Glutamatergic neuron (in vitro differentiated cells): ENCODE results near the gene KCNAB2. TPM values are rescaled to one million over a fixed set of nuclear protein-coding genes. Genes with fewer than 3 reads are reported as not detected.

ENCODE experiments used
- DNase-seq: peaks from one replicate; pipeline ENCODE4 v3.0.0; 2022
- H3K27ac Mint-ChIP-seq: one replicate; pipeline ENCODE4 v1.8.0; 2020; ENCODE audit warnings: mild to moderate bottlenecking, mixed read lengths, inconsistent platforms; ENCODE audit not compliant: unreplicated experiment
- H3K27me3 Mint-ChIP-seq: one replicate; pipeline ENCODE4 v1.8.0; 2020; ENCODE audit warnings: mild to moderate bottlenecking, moderate library complexity, mixed read lengths, inconsistent platforms; ENCODE audit not compliant: unreplicated experiment
- H3K36me3 Mint-ChIP-seq: one replicate; pipeline ENCODE4 v1.8.0; 2020; ENCODE audit warnings: mild to moderate bottlenecking, mixed read lengths, inconsistent platforms; ENCODE audit not compliant: unreplicated experiment
- H3K4me1 Mint-ChIP-seq: one replicate; pipeline ENCODE4 v1.8.0; 2020; ENCODE audit warnings: mild to moderate bottlenecking, low read depth, mixed read lengths, inconsistent platforms; ENCODE audit not compliant: unreplicated experiment
- H3K4me3 Mint-ChIP-seq: one replicate; pipeline ENCODE4 v1.8.0; 2020; ENCODE audit warnings: mild to moderate bottlenecking, mixed read lengths, inconsistent platforms; ENCODE audit not compliant: unreplicated experiment
- H3K9me3 Mint-ChIP-seq: one replicate; pipeline ENCODE4 v1.8.0; 2020; ENCODE audit warnings: mild to moderate bottlenecking, moderate library complexity, mixed read lengths, inconsistent platforms; ENCODE audit not compliant: unreplicated experiment
- total RNA-seq: library from RNA; stranded (reverse); fragmentation: NEBNext Ultra II Directional; extraction: Animal tissue kit (Norgen Biotek cat#: 25700); gene quantifications from one replicate; pipeline ENCODE4 v1.2.1, GENCODE V29; 2021; ENCODE audit not compliant: unreplicated experiment
- TF ChIP-seq, protein P1 (sequence below): fragments of 200-600 bp; sonication (generic); IDR thresholded peaks from one replicate; pipeline ENCODE4 v1.5.0; 2021; ENCODE audit not compliant: partially characterized antibody, unreplicated experiment

Gene KCNAB2
- total RNA-seq, 1 donor from 2014 or later, result 20.4 TPM

DNA sequence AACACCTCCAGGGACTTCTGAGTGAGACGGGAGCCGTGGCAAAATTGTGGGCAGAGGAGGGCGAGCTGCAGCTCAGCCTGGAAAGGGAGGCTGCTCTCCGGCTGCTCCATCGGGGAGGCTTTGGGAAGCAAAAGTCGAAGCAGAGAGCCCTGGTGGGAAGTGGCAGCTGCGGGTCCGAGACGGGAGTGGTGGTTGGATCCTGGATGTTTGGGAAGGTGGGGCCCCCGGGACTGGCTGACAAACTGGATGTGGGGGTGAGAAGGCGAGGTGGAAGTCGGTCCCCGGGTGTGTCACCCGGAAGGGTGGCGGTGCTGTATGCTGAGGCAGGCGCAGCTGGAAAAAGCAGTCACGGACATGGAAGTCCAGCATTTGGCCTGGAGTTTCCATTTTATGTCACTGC lies 52.1 kb downstream of the KCNAB2 start:
- DNase-seq, result peak; percentile 13
- Mint-ChIP-seq H3K27me3 (peaks cover 2% of the 10 kb centered on the region), H3K36me3 (peaks cover 4% of the 10 kb centered on the region), H3K4me1 (peaks cover 19% of the 10 kb centered on the region), H3K4me3 (peak overlapping the region; percentile 25), H3K9me3 (peaks cover 9% of the 10 kb centered on the region), H3K27ac (peak overlapping the region; percentile 16)
- TF ChIP-seq, protein P1, sequence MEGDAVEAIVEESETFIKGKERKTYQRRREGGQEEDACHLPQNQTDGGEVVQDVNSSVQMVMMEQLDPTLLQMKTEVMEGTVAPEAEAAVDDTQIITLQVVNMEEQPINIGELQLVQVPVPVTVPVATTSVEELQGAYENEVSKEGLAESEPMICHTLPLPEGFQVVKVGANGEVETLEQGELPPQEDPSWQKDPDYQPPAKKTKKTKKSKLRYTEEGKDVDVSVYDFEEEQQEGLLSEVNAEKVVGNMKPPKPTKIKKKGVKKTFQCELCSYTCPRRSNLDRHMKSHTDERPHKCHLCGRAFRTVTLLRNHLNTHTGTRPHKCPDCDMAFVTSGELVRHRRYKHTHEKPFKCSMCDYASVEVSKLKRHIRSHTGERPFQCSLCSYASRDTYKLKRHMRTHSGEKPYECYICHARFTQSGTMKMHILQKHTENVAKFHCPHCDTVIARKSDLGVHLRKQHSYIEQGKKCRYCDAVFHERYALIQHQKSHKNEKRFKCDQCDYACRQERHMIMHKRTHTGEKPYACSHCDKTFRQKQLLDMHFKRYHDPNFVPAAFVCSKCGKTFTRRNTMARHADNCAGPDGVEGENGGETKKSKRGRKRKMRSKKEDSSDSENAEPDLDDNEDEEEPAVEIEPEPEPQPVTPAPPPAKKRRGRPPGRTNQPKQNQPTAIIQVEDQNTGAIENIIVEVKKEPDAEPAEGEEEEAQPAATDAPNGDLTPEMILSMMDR, result no peak

- Mint-ChIP-seq H3K9me3 (peaks cover 9% of the 10 kb centered on the region), H3K36me3 (peaks cover 4% of the 10 kb centered on the region), H3K4me1 (peaks cover 16% of the 10 kb centered on the region), H3K27ac (peak overlapping the region; percentile 73), H3K4me3 (no peak overlapping the region), H3K27me3 (peaks cover 2% of the 10 kb centered on the region)
- DNase-seq, result peak; percentile 13
- TF ChIP-seq, protein P1, result no peak
These were observed 52.9 kb downstream of the KCNAB2 start for GRCh38 chr1:6098303-6099215.

DNA sequence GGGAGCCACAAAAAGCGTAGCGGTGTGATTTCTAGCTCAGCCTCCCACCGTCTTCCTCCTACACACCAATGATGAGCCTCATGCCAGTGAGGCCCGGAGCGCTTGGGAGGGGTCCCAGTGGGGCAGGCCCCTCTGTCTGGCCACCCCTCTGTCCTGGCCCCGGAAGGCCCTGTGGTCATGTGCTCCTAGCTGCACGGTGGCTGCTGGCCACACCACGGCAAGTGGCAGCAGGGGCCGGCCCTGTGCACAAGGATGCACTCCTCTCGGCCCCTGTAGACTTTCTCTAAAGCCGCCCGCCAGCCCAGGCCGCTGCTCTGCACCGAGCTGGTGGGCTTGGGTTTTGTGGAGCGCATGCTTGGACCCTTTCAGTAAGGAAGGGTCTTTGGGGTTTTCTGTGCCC lies 53.6 kb downstream of the KCNAB2 start:
- peaks cover 2% of the 10 kb centered on the region for H3K27me3 Mint-ChIP-seq
- TF ChIP-seq, protein P1, result no peak
- H3K9me3 Mint-ChIP-seq, result peaks cover 6% of the 10 kb centered on the region
- H3K27ac Mint-ChIP-seq, result no peak overlapping the region
- no peak overlapping the region for H3K4me3 Mint-ChIP-seq
- no peaks in the 10 kb centered on the region for H3K36me3 Mint-ChIP-seq
- DNase-seq, result peak; percentile 22
- H3K4me1 Mint-ChIP-seq, result peaks cover 11% of the 10 kb centered on the region

DNA sequence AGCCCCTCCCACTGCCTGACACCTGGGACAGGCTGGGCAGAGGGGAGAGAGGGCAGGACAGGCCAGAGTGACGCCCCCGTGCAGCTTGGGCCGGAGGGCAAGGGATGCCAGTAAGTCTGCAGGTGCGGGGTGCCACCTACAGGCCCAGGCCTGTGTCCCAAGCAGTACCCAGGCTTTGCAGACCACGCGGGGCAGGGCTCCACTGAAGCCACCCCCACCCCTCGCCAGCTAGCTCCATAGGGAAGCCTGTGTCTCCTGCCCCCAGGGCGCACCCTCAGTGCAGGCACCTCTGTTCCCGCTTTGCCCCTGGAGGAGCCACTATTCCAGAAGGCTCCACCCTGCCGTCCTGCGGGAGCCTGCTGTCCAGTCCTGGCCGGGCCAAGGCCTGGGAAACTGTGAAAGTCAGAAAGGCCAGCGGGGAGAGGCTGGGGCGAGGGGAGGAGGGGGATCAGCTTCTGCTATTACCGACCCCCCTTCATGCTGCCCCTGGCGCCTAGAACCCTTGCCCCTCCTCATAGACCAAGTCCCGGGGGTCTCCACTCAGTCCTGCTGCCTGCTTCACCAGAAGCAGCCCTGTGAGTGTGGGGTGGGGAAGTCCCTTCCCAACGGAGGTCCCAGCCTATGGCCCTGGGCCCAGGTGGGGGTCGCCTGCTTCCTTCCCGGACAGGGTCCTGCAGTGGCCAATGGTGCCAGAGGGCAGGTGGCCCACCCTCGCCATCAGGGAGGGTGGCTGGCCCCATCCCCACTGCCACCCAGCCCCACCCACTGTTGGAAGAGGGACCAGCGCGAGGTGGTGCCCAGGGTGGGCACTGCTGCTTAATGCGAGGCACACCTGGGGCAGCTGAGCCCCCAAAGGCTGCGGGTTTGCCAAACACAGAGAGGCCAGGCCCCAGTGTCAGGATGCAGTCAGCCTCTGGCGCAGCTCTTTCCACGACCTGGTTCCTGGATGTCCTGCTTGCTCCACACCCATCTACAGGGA lies 54.4 kb downstream of the KCNAB2 start:
- H3K4me1 Mint-ChIP-seq, result peaks cover 11% of the 10 kb centered on the region
- no peak overlapping the region for H3K4me3 Mint-ChIP-seq
- peaks cover 8% of the 10 kb centered on the region for H3K9me3 Mint-ChIP-seq
- no peaks in the 10 kb centered on the region for H3K36me3 Mint-ChIP-seq
- peak; percentile 20 for DNase-seq
- peaks cover 4% of the 10 kb centered on the region for H3K27me3 Mint-ChIP-seq
- TF ChIP-seq, protein P1, result no peak
- no peak overlapping the region for H3K27ac Mint-ChIP-seq
